Caco-2 (cell line): ENCODE measurements around the gene ADGRD1. TPM values are rescaled to one million over a fixed set of nuclear protein-coding genes. Genes with fewer than 3 reads are reported as not detected.

ENCODE experiments used
- BruUV-seq: library from RNA; stranded (reverse); fragments of 400-500 nt; replicated peaks from 2 replicates; lab custom pipeline; 2021; lab: Mats Ljungman, UMichigan
- CTCF ChIA-PET: fragments of 300-600 bp; sonication (Branson Sonifier 250); formaldehyde crosslinking; loops from one replicate; lab custom pipeline; 2022; ENCODE audit warnings: antibody characterized with exemption; lab: Charles Lee
- POLR2A ChIA-PET: fragments of 300-600 bp; sonication (Branson Sonifier 250); formaldehyde crosslinking; loops from one replicate; lab custom pipeline; 2022; ENCODE audit warnings: antibody characterized with exemption; lab: Charles Lee
- DNase-seq, 2 experiments: peaks; one replicate each; pipeline versions ENCODE4 v3.0.0 to v3.0.0-alpha.2; 2020 to 2022
- H3K27me3 ChIP-seq: replicated peaks from 2 replicates; pipeline ENCODE4 v1.6.0; 2011; ENCODE audit warnings: low read length; ENCODE audit not compliant: control insufficient read depth, insufficient read depth
- H3K36me3 ChIP-seq: 2 replicates; pipeline ENCODE4 v1.5.1; 2011; ENCODE audit warnings: low read length; ENCODE audit not compliant: control insufficient read depth, insufficient read depth
- H3K4me1 ChIP-seq: fragments of 250-450 bp; sonication (Bioruptor Pico); 2 replicates; pipeline ENCODE4 v1.5.1; 2020; ENCODE audit warnings: mild to moderate bottlenecking
- H3K4me3 ChIP-seq: 2 replicates; pipeline ENCODE4 v1.5.1; 2011; ENCODE audit warnings: low read depth, mild to moderate bottlenecking, control low read depth, low read length
- H3K9me3 ChIP-seq: fragments of 250-450 bp; sonication (Bioruptor Pico); 2 replicates; pipeline ENCODE4 v1.5.1; 2020; ENCODE audit warnings: mild to moderate bottlenecking, moderate library complexity
- H3K27ac Mint-ChIP-seq: one replicate; pipeline ENCODE4 v1.8.0; 2022; ENCODE audit warnings: mixed read lengths; ENCODE audit not compliant: unreplicated experiment
- H3K27me3 Mint-ChIP-seq: one replicate; pipeline ENCODE4 v1.8.0; 2022; ENCODE audit warnings: mixed read lengths; ENCODE audit not compliant: insufficient read depth, unreplicated experiment
- H3K36me3 Mint-ChIP-seq: one replicate; pipeline ENCODE4 v1.8.0; 2022; ENCODE audit warnings: mild to moderate bottlenecking, mixed read lengths; ENCODE audit not compliant: insufficient read depth, unreplicated experiment
- H3K4me1 Mint-ChIP-seq: one replicate; pipeline ENCODE4 v1.8.0; 2022; ENCODE audit warnings: low read depth, mixed read lengths; ENCODE audit not compliant: unreplicated experiment
- H3K4me3 Mint-ChIP-seq: one replicate; pipeline ENCODE4 v1.8.0; 2022; ENCODE audit warnings: mild to moderate bottlenecking, moderate library complexity, mixed read lengths; ENCODE audit not compliant: unreplicated experiment
- H3K9me3 Mint-ChIP-seq: one replicate; pipeline ENCODE4 v1.8.0; 2022; ENCODE audit warnings: mixed read lengths; ENCODE audit not compliant: unreplicated experiment
- CTCF ChIP-seq, 2 experiments: fragments of 200-600 bp in 1 of 2; IDR thresholded peaks; 1 replicate in 1 of 2; 2 replicates in 1 of 2; pipeline versions ENCODE4 v1.5.1 to v1.8.0; 2011 to 2022; ENCODE audit warnings: antibody characterized with exemption in 1 of 2, control low read depth in 1 of 2, inconsistent platforms in 1 of 2, low read depth in 1 of 2, low read length in 1 of 2, mild to moderate bottlenecking in 1 of 2, moderate library complexity in 1 of 2; ENCODE audit not compliant: insufficient read depth in 1 of 2, severe bottlenecking in 1 of 2, unreplicated experiment in 1 of 2
- intact Hi-C: fragments of 100-400 bp; cut with micrococcal nuclease; formaldehyde crosslinking; loops from one replicate; pipeline ENCODE4 v1.10.0; 2022; ENCODE audit not compliant: unreplicated experiment
- total RNA-seq: library from RNA; stranded (reverse); gene quantifications from 2 replicates; pipeline ENCODE4 v1.2.3, GENCODE V29; 2022

ADGRD1 gene
- total RNA-seq, 1 experiment from 2014 or later: 3.6 TPM

- no TSS peak for BruUV-seq
Measured at GRCh38 chr12:130955238-130955816, 1.6 kb downstream of the ADGRD1 start.

GRCh38 chr12:130956009-130956408 lies 2.3 kb downstream of the ADGRD1 start:
- ChIA-PET POLR2A (no interaction called here), CTCF (no interaction called here)
- Mint-ChIP-seq H3K36me3 (no peaks in the 10 kb centered on the region), H3K27ac (no peak overlapping the region), H3K9me3 (no peaks in the 10 kb centered on the region), H3K4me1 (peaks cover 25% of the 10 kb centered on the region), H3K27me3 (no peaks in the 10 kb centered on the region), H3K4me3 (no peak overlapping the region)
- H3K9me3 ChIP-seq: no peaks in the 10 kb centered on the region
- DNase-seq: no peak
- BruUV-seq: no TSS peak
- peaks cover 28% of the 10 kb centered on the region for H3K4me1 ChIP-seq
- no peak for TF ChIP-seq CTCF (IDR thresholded peaks at IDR 0.05; ENCODE audit: insufficient read depth in 1 of 2, low read depth in 1 of 2, low read length in 1 of 2, severe bottlenecking in 1 of 2, unreplicated experiment in 1 of 2)
- H3K27me3 ChIP-seq: no peaks in the 10 kb centered on the region
- H3K36me3 ChIP-seq: no peaks in the 10 kb centered on the region
- intact Hi-C loops: no loop called here
- no peak overlapping the region for H3K4me3 ChIP-seq

More at GRCh38 chr12:130955238-130955816, 1.6 kb downstream of the ADGRD1 start:
- H3K36me3 ChIP-seq: no peaks in the 10 kb centered on the region
- peaks cover 25% of the 10 kb centered on the region for H3K4me1 Mint-ChIP-seq
- intact Hi-C loops: no loop called here
- no peak overlapping the region for H3K4me3 Mint-ChIP-seq
- ChIA-PET POLR2A (no interaction called here), CTCF (no interaction called here)
- DNase-seq: no peak
- H3K4me3 ChIP-seq: no peak overlapping the region
- no peaks in the 10 kb centered on the region for H3K9me3 ChIP-seq
- no peaks in the 10 kb centered on the region for H3K9me3 Mint-ChIP-seq
- TF ChIP-seq CTCF (IDR thresholded peaks at IDR 0.05; ENCODE audit: insufficient read depth in 1 of 2, low read depth in 1 of 2, low read length in 1 of 2, severe bottlenecking in 1 of 2, unreplicated experiment in 1 of 2): no peak
- no peaks in the 10 kb centered on the region for H3K27me3 Mint-ChIP-seq
- no peaks in the 10 kb centered on the region for H3K36me3 Mint-ChIP-seq
- peaks cover 28% of the 10 kb centered on the region for H3K4me1 ChIP-seq
- H3K27me3 ChIP-seq: no peaks in the 10 kb centered on the region
- H3K27ac Mint-ChIP-seq: no peak overlapping the region

- intact Hi-C loops: no loop called here
- TF ChIP-seq CTCF (IDR thresholded peaks at IDR 0.05; ENCODE audit: insufficient read depth in 1 of 2, low read depth in 1 of 2, low read length in 1 of 2, severe bottlenecking in 1 of 2, unreplicated experiment in 1 of 2): no peak
- Mint-ChIP-seq H3K27ac (no peak overlapping the region), H3K36me3 (no peaks in the 10 kb centered on the region), H3K27me3 (no peaks in the 10 kb centered on the region), H3K4me1 (peaks cover 22% of the 10 kb centered on the region), H3K4me3 (no peak overlapping the region), H3K9me3 (no peaks in the 10 kb centered on the region)
- Histone ChIP-seq H3K9me3 (no peaks in the 10 kb centered on the region), H3K4me1 (peaks cover 25% of the 10 kb centered on the region), H3K36me3 (no peaks in the 10 kb centered on the region), H3K4me3 (no peak overlapping the region), H3K27me3 (no peaks in the 10 kb centered on the region)
- DNase-seq: no peak
- BruUV-seq: no TSS peak
- CTCF ChIA-PET: no interaction called here
- POLR2A ChIA-PET: interaction anchor here (0.5 kb wide), 1 partner anchor 98 kb away, joined by 4 read pairs; no protein-coding TSS in a partner anchor
Measured at GRCh38 chr12:130956456-130957303, 3.0 kb downstream of the ADGRD1 start.
